Measurements from ENCODE around the gene RSBN1L.

GRCh38 chr7:77813180-77813579 is 116.9 kb downstream of the RSBN1L start:
- no peak for TF ChIP-seq ESRRG (CRISPR knock-in tag; IDR thresholded peaks at IDR 0.05)
- no peak for TF ChIP-seq BACH2 (CRISPR knock-in tag; IDR thresholded peaks at IDR 0.05; ENCODE audit: borderline replicate concordance)
- TF ChIP-seq TOX (CRISPR knock-in tag; IDR thresholded peaks at IDR 0.05; ENCODE audit: borderline replicate concordance) = no peak
- TF ChIP-seq PATZ1 (CRISPR knock-in tag; IDR thresholded peaks at IDR 0.05; ENCODE audit: borderline replicate concordance) = no peak
- no peak for TF ChIP-seq ZFP30 (CRISPR knock-in tag; IDR thresholded peaks at IDR 0.05)
- no peak for TF ChIP-seq PPARA (CRISPR knock-in tag; IDR thresholded peaks at IDR 0.05; ENCODE audit: borderline replicate concordance)
- TF ChIP-seq SNAI2 (CRISPR knock-in tag; IDR thresholded peaks at IDR 0.05) = no peak

Data from SK-N-SH treated with all-trans-retinoic acid at 6 μM for 48 hours (cell line).